Subcutaneous adipose tissue (tissue), 4 donors: ENCODE measurements around the gene HS3ST3A1. TPM values are rescaled to one million over a fixed set of nuclear protein-coding genes. Genes with fewer than 3 reads are reported as not detected.

Source experiments
- CTCF ChIP-seq: fragments of 450-650 bp; IDR thresholded peaks from one replicate; pipeline ENCODE4 v1.5.1; 2016; ENCODE audit warnings: low read depth, mild to moderate bottlenecking, control low read depth, antibody characterized with exemption, moderate library complexity
- total RNA-seq, 4 donors: library from RNA; depleted of rRNA; stranded (reverse); fragments of >200 nt; gene quantifications; one replicate each; pipeline ENCODE4 v1.1.0, GENCODE V29; 2016

Gene HS3ST3A1
- total RNA-seq, 4 donors from 2014 or later: 0.19 to 3.6 (median 1.3) TPM; not detected in 1

GRCh38 chr17:13522749-13523148, 79.0 kb downstream of the HS3ST3A1 start:
- no peak for TF ChIP-seq CTCF

- TF ChIP-seq CTCF: no peak
Observed at GRCh38 chr17:13521784-13522183, 79.9 kb downstream of the HS3ST3A1 start.

- no peak for TF ChIP-seq CTCF
Observed at GRCh38 chr17:13520899-13521572, 80.7 kb downstream of the HS3ST3A1 start.

GRCh38 chr17:13518261-13519000, 83.3 kb downstream of the HS3ST3A1 start:
- no peak for TF ChIP-seq CTCF

- no peak for TF ChIP-seq CTCF
Observed at GRCh38 chr17:13513039-13513405, 88.7 kb downstream of the HS3ST3A1 start.

- TF ChIP-seq CTCF: no peak
Observed at GRCh38 chr17:13510062-13510461, 91.7 kb downstream of the HS3ST3A1 start.

GRCh38 chr17:13509527-13509926, 92.2 kb downstream of the HS3ST3A1 start:
- TF ChIP-seq CTCF: no peak
